T-helper 22 cell (primary cell): Measurements from ENCODE around the gene NDUFAF2.
"Not testable (repeated sequence)": the region's sequence is repeated elsewhere in the genome, so short reads cannot be mapped to it uniquely, and the experiment has no call there.

ENCODE experiments used
- DNase-seq: peaks from one replicate; pipeline ENCODE4 v3.0.0-alpha.2; 2020; ENCODE audit warnings: low read depth

The NDUFAF2 gene

DNA sequence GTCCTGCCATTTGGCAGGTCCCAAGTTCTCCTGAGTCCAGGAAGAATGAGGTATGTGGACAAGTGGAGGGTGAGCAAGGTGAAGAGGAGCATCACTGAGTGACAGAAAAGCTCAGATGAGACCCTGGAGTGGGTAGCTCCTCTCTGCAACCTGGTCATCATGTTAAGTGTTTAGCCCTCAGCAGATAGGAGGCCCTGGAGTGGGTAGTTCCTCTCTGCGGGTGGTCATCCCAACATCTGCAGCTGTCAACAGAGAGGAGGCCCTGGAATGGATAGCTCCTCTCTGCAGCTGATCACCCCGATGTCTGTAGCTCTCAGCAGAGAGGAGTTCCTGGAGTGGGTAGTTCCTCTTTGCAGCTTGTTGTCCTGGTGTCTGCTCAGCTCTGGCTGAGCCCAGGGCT, 48.4 kb downstream of the NDUFAF2 start:
- no peak for DNase-seq

- DNase-seq: no peak
These were observed 49.0 kb downstream of the NDUFAF2 start for GRCh38 chr5:60993875-60994571.

DNA sequence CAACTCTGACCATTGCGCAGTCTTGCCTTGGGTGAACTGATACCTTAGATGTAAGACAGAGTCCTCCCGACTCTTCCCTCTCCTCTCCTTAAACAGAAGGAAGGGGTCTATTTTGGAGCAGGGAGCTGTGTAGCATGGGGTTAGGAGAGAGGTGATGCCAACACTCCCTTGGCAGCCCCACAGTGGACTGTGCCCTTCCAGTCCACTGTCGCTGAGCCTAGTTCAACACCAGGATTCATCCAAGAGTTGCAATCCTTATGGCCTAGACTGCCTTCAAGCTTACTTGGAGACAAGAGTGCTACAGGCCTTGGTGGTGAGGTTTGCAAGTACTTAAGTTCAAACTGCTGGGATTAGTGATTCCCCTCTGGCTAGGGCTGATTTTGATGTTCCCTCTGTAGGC, 51.4 kb downstream of the NDUFAF2 start:
- DNase-seq: no peak

GRCh38 chr5:60997721-60998120, 52.7 kb downstream of the NDUFAF2 start:
- DNase-seq: no peak

DNA sequence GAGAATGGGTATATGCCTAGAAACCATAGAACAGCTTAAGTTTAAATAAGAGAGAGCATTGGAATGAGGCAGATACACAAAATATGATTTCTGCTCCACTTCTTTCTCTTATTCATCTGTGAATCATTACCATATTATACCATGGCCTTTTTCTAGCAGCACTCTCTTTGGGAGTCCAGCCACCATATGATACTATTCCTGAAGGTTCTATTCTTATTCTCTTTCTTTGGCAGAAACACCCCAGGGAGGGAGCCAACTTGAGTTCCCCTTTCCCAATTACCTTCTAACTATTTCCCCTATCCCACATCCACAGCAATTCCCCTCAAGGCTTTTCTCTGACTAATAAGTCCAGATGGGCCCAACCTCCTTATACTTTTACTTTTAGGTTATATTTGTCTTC, 55.9 kb downstream of the NDUFAF2 start:
- DNase-seq: no peak

- DNase-seq: no peak
These were observed 56.6 kb downstream of the NDUFAF2 start for GRCh38 chr5:61001647-61002046.

GRCh38 chr5:61002611-61003355, 57.8 kb downstream of the NDUFAF2 start:
- DNase-seq: no peak

DNA sequence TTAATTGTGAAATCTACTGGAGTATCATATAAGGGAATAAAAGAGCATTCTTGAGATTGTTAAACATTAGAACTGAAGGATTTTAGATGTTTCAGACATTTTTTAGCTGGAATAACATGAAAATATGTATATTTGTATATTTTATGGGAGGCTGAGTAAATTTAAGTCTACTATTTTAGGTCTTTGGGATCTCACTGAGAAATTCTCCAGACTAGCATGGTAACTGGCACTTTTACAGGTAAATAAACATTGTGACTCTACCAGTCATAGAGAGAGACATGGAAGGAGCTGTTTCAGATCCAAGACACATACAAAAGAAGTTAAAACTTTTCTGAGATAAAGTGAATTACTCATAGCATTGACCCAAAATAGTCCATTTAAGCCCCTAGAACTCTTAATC, 59.4 kb downstream of the NDUFAF2 start:
- DNase-seq: no peak

DNA sequence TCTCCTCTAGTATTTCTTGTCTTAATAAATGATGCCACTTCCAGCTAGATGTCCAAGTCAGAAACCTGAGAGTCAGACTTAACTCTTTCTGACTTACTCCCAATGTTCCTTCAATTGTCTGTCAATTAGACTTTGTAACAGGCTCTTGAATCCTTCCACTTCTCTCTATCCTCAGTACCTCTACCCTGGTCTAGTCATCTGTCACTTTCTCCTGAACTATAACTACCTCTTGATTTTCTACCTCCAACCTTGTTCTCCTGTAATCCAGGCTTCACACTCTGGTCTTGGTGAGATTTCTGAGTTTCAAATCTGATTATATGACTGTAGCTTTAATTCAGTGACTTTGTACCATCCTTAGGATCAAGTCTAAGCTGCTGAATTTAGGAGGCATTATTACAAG, 64.9 kb downstream of the NDUFAF2 start:
- DNase-seq: no peak

- no peak for DNase-seq
These were observed 65.8 kb downstream of the NDUFAF2 start for GRCh38 chr5:61010467-61011454.

DNA sequence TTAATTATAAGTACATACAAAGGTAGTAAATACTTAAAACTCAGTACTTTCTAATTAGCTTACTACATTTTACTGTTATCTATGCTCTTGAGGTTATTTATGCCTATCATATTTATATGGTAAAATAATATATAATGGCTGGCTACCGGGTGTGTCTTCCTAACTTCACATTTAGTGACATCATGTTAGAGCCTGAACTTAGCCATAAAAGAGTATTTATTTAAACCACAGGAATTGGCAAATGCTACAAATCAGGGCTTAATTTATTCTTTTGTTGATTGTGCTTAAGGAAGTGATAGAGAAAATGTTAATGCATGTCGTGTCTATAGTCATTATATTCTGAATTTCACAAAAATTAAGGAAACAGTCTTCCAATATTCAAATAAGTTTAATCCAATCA, 73.1 kb downstream of the NDUFAF2 start:
- DNase-seq: no peak

DNA sequence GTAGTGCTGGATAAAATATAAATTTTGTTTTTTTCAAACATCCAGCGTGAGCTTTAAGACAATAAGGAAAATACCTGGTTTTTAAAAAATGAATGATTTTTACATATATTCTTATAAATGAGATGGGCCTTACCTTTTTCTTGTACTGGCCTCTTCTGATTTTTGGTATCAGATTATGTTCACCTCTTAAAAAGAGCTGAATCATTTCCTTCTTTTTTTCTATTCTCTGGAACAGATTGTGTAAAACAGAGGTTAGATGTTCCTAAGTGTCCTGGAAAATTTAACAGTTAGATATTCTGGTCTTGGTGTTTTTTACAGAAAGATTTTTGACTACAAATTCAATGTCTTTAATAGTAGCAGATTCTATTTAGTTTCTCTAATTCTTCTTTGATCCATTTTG, 74.6 kb downstream of the NDUFAF2 start:
- no peak for DNase-seq

GRCh38 chr5:61020415-61020814, 75.4 kb downstream of the NDUFAF2 start:
- no peak for DNase-seq

- DNase-seq: no peak
These were observed 78.1 kb downstream of the NDUFAF2 start for GRCh38 chr5:61023131-61023530.

DNA sequence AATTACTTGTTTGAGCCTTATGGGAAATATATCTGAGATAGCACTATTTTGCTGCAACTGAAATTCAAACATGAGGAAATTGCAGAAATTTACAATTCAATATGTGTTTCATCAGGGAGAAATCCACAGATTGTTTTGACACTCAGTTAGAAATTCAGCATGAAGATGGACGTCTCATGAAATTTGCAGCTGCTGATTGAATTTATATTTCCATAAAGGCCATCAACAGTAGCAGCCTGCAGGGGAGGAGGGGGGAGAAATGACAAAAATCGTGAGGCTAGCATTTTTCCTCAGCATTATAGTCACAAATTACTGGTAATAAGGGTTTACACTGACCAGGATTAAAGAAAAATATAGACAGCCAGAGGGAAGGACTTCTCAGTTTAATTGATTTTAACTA, 81.0 kb downstream of the NDUFAF2 start:
- DNase-seq: no peak

GRCh38 chr5:61028382-61028781, 83.4 kb downstream of the NDUFAF2 start:
- no peak for DNase-seq

- DNase-seq: no peak
These were observed 84.6 kb downstream of the NDUFAF2 start for GRCh38 chr5:61029456-61030162.

GRCh38 chr5:61030163-61030482, 85.1 kb downstream of the NDUFAF2 start:
- DNase-seq: no peak

DNA sequence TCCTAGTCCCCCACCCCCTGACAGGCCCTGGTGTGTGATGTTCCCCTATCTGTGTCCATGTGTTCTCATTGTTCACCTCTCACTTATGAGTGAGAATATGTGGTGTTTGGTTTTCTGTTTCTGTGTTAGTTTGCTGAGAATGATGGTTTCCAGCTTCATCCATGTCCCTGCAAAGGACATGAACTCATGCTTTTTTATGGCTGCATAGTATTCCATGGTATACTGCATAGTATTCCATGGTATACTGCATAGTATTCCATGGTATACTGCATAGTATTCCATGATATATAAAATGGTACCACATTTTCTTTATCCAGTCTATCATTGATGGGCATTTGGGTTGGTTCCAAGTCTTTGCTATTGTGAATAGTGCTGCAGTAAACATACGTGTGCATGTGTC, 86.3 kb downstream of the NDUFAF2 start:
- DNase-seq: not testable (repeated sequence)

DNA sequence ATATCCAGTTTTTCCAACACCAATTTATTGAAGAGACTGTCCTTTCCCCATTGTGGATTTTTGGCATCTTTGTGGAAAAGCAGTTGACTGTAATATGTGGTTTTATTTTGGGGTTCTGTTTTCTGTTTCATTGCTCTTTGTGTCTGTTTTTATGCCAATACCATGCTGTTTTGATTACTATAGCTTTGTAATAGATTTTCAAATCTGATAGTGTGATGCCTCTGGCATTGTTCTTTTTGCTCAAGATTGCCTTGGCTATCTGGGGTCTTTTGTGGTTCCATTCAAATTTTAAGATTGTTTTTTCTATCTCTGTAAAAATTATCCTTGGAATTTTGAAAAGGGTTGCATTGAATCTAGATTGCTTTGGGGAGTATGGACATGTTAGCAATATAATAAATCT, 99.5 kb downstream of the NDUFAF2 start:
- no peak for DNase-seq

DNA sequence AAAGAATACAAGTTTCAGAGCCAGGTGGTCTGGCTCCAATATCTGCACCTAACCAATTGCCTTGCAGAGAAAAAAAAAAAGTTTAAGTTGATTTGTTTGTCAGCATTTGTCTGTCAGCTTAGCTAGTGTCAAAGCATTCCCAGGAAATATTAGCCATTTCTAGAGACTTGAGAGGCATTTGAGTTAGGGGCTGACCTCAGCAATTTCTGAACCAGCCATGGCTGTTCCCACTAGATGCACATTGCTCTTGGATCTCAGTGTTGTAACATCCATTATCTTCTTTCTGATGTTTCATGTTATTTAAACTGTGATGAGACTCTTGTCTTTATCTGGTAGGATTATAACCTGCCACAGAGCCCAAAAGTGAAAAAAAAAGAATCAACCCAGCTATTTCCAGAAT, 102.3 kb downstream of the NDUFAF2 start:
- DNase-seq: no peak

- DNase-seq: no peak
These were observed 103.5 kb downstream of the NDUFAF2 start for GRCh38 chr5:61048534-61048933.
